Measurements from ENCODE around the gene JAK1. TPM values are rescaled to one million over a fixed set of nuclear protein-coding genes. Genes with fewer than 3 reads are reported as not detected.

The JAK1 gene
- total RNA-seq, 1 donor from 2014 or later: 106 TPM

DNA sequence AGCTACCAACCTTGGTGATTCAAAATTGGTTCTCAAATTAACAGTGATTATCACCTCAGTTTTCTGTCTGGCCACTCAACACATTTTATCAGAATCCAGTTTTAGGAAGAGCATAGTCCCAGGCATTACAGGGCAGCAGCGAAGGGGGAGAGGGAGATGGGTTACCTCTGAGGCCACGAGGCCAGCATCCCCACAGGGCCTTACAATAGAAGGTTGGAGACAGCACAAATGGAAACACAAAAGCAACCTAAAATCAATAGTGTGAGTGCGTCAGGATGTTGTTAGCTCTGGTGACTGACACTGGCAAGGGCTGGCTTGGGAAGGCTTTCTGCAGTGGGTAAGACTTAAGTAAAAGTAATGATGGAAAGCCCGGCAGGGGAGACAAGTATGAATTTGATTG lies 79.5 kb downstream of the JAK1 start:
- DNase-seq: no peak
- intact Hi-C loops (cut with micrococcal nuclease): no loop called here

GRCh38 chr1:64885648-64886047 lies 80.7 kb downstream of the JAK1 start:
- Histone ChIP-seq H3K4me1 (peaks cover 51% of the 10 kb centered on the region), H3K36me3 (peaks cover 27% of the 10 kb centered on the region), H3K4me3 (no peak overlapping the region), H3K27me3 (ENCODE audit: low read depth) (no peaks in the 10 kb centered on the region), H3K27ac (replicated peaks) (no peak overlapping the region), H3K9me3 (replicated peaks) (no peaks in the 10 kb centered on the region)
- no peak for TF ChIP-seq CTCF (IDR thresholded peaks at IDR 0.05; ENCODE audit: borderline replicate concordance)
- DNase-seq: no peak
- intact Hi-C loops (cut with micrococcal nuclease): no loop called here

More for the DNA sequence above, 79.5 kb downstream of the JAK1 start:
- no peak for TF ChIP-seq CTCF (IDR thresholded peaks at IDR 0.05; ENCODE audit: borderline replicate concordance)
- H3K4me1 ChIP-seq: peaks cover 58% of the 10 kb centered on the region
- H3K9me3 ChIP-seq (replicated peaks): no peaks in the 10 kb centered on the region
- no peak overlapping the region for H3K4me3 ChIP-seq
- no peak overlapping the region for H3K27ac ChIP-seq (replicated peaks)
- peaks cover 27% of the 10 kb centered on the region for H3K36me3 ChIP-seq
- H3K27me3 ChIP-seq (ENCODE audit: low read depth): no peaks in the 10 kb centered on the region

DNA sequence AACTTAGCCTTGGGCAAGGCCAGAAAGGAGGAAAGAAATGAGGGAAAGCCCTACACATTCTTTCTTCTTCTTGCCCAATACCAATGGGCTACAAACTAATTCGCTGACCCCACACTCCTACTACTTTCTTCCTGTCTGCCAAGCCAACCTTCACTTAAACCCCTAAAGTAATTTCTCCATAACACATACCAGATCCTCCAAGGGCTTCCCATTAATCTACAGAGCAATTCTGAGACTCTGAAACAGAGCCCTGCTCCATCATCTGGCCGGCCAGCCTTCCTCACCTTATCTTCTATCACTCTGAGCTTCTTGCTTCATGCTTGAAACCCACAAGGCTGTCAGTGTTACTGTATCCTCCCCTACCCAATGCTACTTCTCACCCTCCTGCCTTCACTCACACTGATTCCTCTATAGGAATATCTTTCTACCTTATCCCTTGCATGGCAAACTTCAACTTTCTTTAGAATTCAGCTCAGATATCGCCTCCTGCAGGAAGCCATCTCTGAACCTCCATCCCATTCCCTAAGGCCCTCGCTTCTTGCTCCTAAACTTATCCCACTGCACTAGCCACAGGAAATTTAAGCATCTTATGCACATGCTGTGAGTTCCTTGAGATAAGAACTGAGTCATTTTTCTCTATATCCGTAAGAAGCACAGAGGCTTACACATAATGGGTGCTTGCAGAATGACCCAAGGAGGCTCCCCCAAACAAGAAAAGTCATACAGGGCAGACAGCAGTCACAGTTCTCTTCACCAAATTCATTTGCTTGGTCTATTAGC lies 81.9 kb downstream of the JAK1 start:
- intact Hi-C loops (cut with micrococcal nuclease): no loop called here
- Histone ChIP-seq H3K4me3 (no peak overlapping the region), H3K9me3 (replicated peaks) (no peaks in the 10 kb centered on the region), H3K27me3 (ENCODE audit: low read depth) (no peaks in the 10 kb centered on the region), H3K4me1 (peaks cover 51% of the 10 kb centered on the region), H3K36me3 (peaks cover 27% of the 10 kb centered on the region), H3K27ac (replicated peaks) (no peak overlapping the region)
- DNase-seq: no peak
- no peak for TF ChIP-seq CTCF (IDR thresholded peaks at IDR 0.05; ENCODE audit: borderline replicate concordance)

- intact Hi-C loops (cut with micrococcal nuclease): no loop called here
- Histone ChIP-seq H3K27me3 (ENCODE audit: low read depth) (no peaks in the 10 kb centered on the region), H3K36me3 (peaks cover 32% of the 10 kb centered on the region), H3K4me1 (peaks cover 44% of the 10 kb centered on the region), H3K4me3 (no peak overlapping the region), H3K9me3 (replicated peaks) (no peaks in the 10 kb centered on the region), H3K27ac (replicated peaks) (no peak overlapping the region)
- DNase-seq: no peak
- TF ChIP-seq CTCF (IDR thresholded peaks at IDR 0.05; ENCODE audit: borderline replicate concordance): no peak
Measured at GRCh38 chr1:64882574-64883255, 83.6 kb downstream of the JAK1 start.

DNA sequence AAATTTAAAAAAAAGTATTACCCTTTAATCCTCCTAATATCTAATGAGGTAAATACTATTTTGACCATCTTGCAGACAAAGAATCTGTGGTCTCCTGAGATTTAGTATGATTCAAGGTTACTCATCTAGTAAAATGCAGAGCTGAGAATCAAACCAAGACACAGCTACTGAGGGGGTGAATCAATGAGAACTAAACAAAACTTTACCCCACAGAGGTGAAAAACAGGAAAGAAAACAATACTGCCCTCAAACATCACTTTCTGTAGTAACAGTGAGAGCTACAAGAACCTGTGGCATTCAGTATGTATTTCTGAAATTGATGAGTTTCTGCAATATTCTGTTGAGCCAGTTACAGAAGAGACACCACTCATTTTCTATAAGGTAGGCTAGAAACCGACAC lies 85.1 kb downstream of the JAK1 start:
- TF ChIP-seq CTCF (IDR thresholded peaks at IDR 0.05; ENCODE audit: borderline replicate concordance): no peak
- Histone ChIP-seq H3K27me3 (ENCODE audit: low read depth) (no peaks in the 10 kb centered on the region), H3K36me3 (peaks cover 47% of the 10 kb centered on the region), H3K4me1 (peaks cover 33% of the 10 kb centered on the region), H3K27ac (replicated peaks) (no peak overlapping the region), H3K4me3 (no peak overlapping the region), H3K9me3 (replicated peaks) (no peaks in the 10 kb centered on the region)
- intact Hi-C loops (cut with micrococcal nuclease): no loop called here
- DNase-seq: no peak

Data from left ventricle myocardium inferior (tissue), 1 donor.